ENCODE results near the gene ADAMTS7.
"Not testable (repeated sequence)": the region's sequence is repeated elsewhere in the genome, so short reads cannot be mapped to it uniquely, and the experiment has no call there.

GRCh38 chr15:78846906-78847305 lies 35.6 kb upstream of the ADAMTS7 start:
- TF ChIP-seq POLR2A (IDR thresholded peaks at IDR 0.05); CTCF (IDR thresholded peaks at IDR 0.05 in 4 of 5, conservative IDR thresholded peaks at IDR 0.05 in 1 of 5): not testable (repeated sequence)
